HepG2 (cell line): ENCODE measurements around the gene MPP3.

Source experiments
- MYC ChIP-seq: sonication (generic); formaldehyde crosslinking; IDR thresholded peaks from 2 replicates; pipeline ENCODE4 v1.9.0; 2021; ENCODE audit warnings: missing genetic modification reagents, borderline replicate concordance
- RBM39 ChIP-seq: fragments of 200-400 bp; formaldehyde crosslinking; IDR thresholded peaks from one replicate; pipeline ENCODE4 v1.6.1; 2018; ENCODE audit warnings: antibody characterized with exemption, mild to moderate bottlenecking, low read depth, low read length; ENCODE audit not compliant: poor library complexity, severe bottlenecking
- RXRA ChIP-seq: sonication (generic); formaldehyde crosslinking; IDR thresholded peaks from 2 replicates; pipeline ENCODE4 v1.5.1; 2020; ENCODE audit warnings: missing genetic modification reagents
- U2AF2 ChIP-seq: fragments of 200-400 bp; formaldehyde crosslinking; IDR thresholded peaks from 2 replicates; pipeline ENCODE4 v1.6.1; 2017; ENCODE audit warnings: low read depth, mild to moderate bottlenecking, low read length
- ZBTB20 ChIP-seq: sonication (generic); formaldehyde crosslinking; IDR thresholded peaks from 2 replicates; pipeline ENCODE4 v1.8.1; 2023; ENCODE audit warnings: missing genetic modification reagents, low read depth, mild to moderate bottlenecking, borderline replicate concordance
- ZBTB49 ChIP-seq: sonication (generic); formaldehyde crosslinking; IDR thresholded peaks from 2 replicates; pipeline ENCODE4 v1.4.0; 2020; ENCODE audit warnings: missing genetic modification reagents, borderline replicate concordance

GRCh38 chr17:43766413-43767052, 66.4 kb downstream of the MPP3 start:
- no peak for TF ChIP-seq RBM39
- TF ChIP-seq RXRA (CRISPR knock-in tag): no peak
- no peak for TF ChIP-seq MYC (CRISPR knock-in tag)
- no peak for TF ChIP-seq ZBTB49 (CRISPR knock-in tag)
- no peak for TF ChIP-seq ZBTB20 (CRISPR knock-in tag)
- no peak for TF ChIP-seq U2AF2
